HL-60 (cell line): ENCODE results near the gene SASH1.

Experiments used
- GABPA ChIP-seq: IDR thresholded peaks from 2 replicates; pipeline ENCODE4 v1.6.1; 2012; ENCODE audit warnings: low read depth
- POLR2AphosphoS5 ChIP-seq: IDR thresholded peaks from 2 replicates; pipeline ENCODE4 v1.6.1; 2012; ENCODE audit warnings: low read depth
- REST ChIP-seq: IDR thresholded peaks from 2 replicates; pipeline ENCODE4 v1.6.1; 2012; ENCODE audit warnings: low read depth; ENCODE audit not compliant: insufficient replicate concordance
- SPI1 ChIP-seq: IDR thresholded peaks from 2 replicates; pipeline ENCODE4 v1.6.1; 2012; ENCODE audit warnings: low read depth, mild to moderate bottlenecking, borderline replicate concordance
- TF ChIP-seq, protein P1 (sequence below): IDR thresholded peaks from one replicate; pipeline ENCODE4 v1.5.1; 2011; ENCODE audit warnings: low read length, control low read depth, inconsistent platforms; ENCODE audit not compliant: insufficient read depth

GRCh38 chr6:148406579-148407371, 64.1 kb downstream of the SASH1 start:
- TF ChIP-seq, protein P1, sequence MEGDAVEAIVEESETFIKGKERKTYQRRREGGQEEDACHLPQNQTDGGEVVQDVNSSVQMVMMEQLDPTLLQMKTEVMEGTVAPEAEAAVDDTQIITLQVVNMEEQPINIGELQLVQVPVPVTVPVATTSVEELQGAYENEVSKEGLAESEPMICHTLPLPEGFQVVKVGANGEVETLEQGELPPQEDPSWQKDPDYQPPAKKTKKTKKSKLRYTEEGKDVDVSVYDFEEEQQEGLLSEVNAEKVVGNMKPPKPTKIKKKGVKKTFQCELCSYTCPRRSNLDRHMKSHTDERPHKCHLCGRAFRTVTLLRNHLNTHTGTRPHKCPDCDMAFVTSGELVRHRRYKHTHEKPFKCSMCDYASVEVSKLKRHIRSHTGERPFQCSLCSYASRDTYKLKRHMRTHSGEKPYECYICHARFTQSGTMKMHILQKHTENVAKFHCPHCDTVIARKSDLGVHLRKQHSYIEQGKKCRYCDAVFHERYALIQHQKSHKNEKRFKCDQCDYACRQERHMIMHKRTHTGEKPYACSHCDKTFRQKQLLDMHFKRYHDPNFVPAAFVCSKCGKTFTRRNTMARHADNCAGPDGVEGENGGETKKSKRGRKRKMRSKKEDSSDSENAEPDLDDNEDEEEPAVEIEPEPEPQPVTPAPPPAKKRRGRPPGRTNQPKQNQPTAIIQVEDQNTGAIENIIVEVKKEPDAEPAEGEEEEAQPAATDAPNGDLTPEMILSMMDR = no peak
- TF ChIP-seq REST (no peak), POLR2AphosphoS5 (no peak), GABPA (no peak), SPI1 (no peak)
